A673 (cell line): Measurements from ENCODE around the gene GH2. TPM values are rescaled to one million over a fixed set of nuclear protein-coding genes. Genes with fewer than 3 reads are reported as not detected.
A peak's percentile ranks its signal among the peaks of the same experiment; 100 is the strongest.
"Not testable (repeated sequence)": the region's sequence is repeated elsewhere in the genome, so short reads cannot be mapped to it uniquely, and the experiment has no call there.

Source experiments
- BruUV-seq: library from RNA; stranded (reverse); fragments of 400-500 nt; replicated peaks from 2 replicates; lab custom pipeline; 2021; lab: Mats Ljungman, UMichigan
- CTCF ChIA-PET: fragments of 300-600 bp; sonication (Branson Sonifier 250); formaldehyde crosslinking; loops from one replicate; lab custom pipeline; 2022; ENCODE audit warnings: antibody characterized with exemption; lab: Charles Lee
- POLR2A ChIA-PET: fragments of 300-600 bp; sonication (Branson Sonifier 250); formaldehyde crosslinking; loops from one replicate; lab custom pipeline; 2022; ENCODE audit warnings: antibody characterized with exemption; ENCODE audit not compliant: low non-redundant PET; lab: Charles Lee
- DNase-seq: peaks from one replicate; pipeline ENCODE4 v3.0.0-alpha.2; 2015; ENCODE audit warnings: low spot score
- H3K27ac ChIP-seq: fragments of 200-600 bp; sonication (generic); 2 replicates; pipeline ENCODE4 v1.5.1; 2016; ENCODE audit warnings: mixed run types, low read depth, mild to moderate bottlenecking, mixed read lengths, antibody characterized with exemption, low read length; ENCODE audit not compliant: poor library complexity, severe bottlenecking
- H3K27me3 ChIP-seq: fragments of 200-600 bp; sonication (generic); replicated peaks from 2 replicates; pipeline ENCODE4 v1.6.1; 2017; ENCODE audit warnings: mixed run types, low read depth, mild to moderate bottlenecking, mixed read lengths, antibody characterized with exemption, low read length; ENCODE audit not compliant: insufficient read depth, poor library complexity
- H3K36me3 ChIP-seq: fragments of 200-600 bp; sonication (generic); 2 replicates; pipeline ENCODE4 v1.6.1; 2016; ENCODE audit warnings: mixed run types, mild to moderate bottlenecking, mixed read lengths, antibody characterized with exemption, low read length; ENCODE audit not compliant: insufficient read depth, poor library complexity, severe bottlenecking
- H3K4me1 ChIP-seq: fragments of 200-600 bp; sonication (generic); 2 replicates; pipeline ENCODE4 v1.6.1; 2017; ENCODE audit warnings: mixed run types, mild to moderate bottlenecking, mixed read lengths, antibody characterized with exemption, low read length; ENCODE audit not compliant: insufficient read depth, poor library complexity, severe bottlenecking
- H3K4me3 ChIP-seq: fragments of 200-600 bp; sonication (generic); 2 replicates; pipeline ENCODE4 v1.5.1; 2016; ENCODE audit warnings: low read depth, mixed run types, mild to moderate bottlenecking, mixed read lengths, low read length; ENCODE audit not compliant: poor library complexity, severe bottlenecking
- H3K9me3 ChIP-seq: fragments of 200-600 bp; sonication (generic); 2 replicates; pipeline ENCODE4 v1.6.1; 2016; ENCODE audit warnings: mixed run types, low read depth, mild to moderate bottlenecking, mixed read lengths, antibody characterized with exemption, low read length; ENCODE audit not compliant: poor library complexity, severe bottlenecking
- CTCF ChIP-seq: fragments of 300-800, 200-600 bp; sonication (generic); conservative IDR thresholded peaks from 2 replicates; pipeline ENCODE4 v1.5.1; 2017; ENCODE audit warnings: low read depth, mild to moderate bottlenecking, antibody characterized with exemption, low read length, moderate library complexity, mixed read lengths
- EZH2 ChIP-seq: fragments of 200-600 bp; sonication (generic); IDR thresholded peaks from 2 replicates; pipeline ENCODE4 v1.6.1; 2017; ENCODE audit warnings: borderline replicate concordance, low read depth, mild to moderate bottlenecking, mixed read lengths, antibody characterized with exemption, low read length; ENCODE audit not compliant: poor library complexity, severe bottlenecking
- intact Hi-C: fragments of 100-400 bp; cut with micrococcal nuclease; formaldehyde crosslinking; loops from one replicate; pipeline ENCODE4 v1.10.0; 2022; ENCODE audit not compliant: unreplicated experiment
- total RNA-seq: library from RNA; stranded (reverse); gene quantifications from 2 replicates; pipeline ENCODE4 v1.2.3, GENCODE V29; 2021

The GH2 gene
- total RNA-seq, 1 experiment from 2014 or later, result not detected

DNA sequence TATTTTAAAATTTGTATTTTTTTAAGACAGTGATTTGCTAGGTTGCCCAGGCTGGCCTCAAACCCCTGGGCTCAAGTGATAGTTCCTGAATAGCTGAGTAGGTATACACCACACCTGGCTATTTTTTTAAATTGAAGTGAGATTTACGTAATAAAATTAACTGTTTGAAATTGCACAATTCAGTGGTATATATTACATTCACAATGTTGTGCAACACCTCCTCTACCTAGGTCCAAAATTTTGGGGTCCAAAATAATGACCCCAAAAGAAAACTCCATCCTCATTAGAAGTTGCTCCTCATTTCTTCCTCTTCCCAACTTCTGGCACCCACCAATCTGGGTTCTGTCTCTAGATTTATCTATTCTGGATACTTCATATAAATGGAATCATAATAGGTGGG lies 36.2 kb downstream of the GH2 start:
- H3K27me3 ChIP-seq, result no peaks in the 10 kb centered on the region
- CTCF ChIA-PET, result no interaction called here
- H3K27ac ChIP-seq, result no peak overlapping the region
- TF ChIP-seq CTCF (no peak), EZH2 (no peak)
- no peaks in the 10 kb centered on the region for H3K9me3 ChIP-seq
- POLR2A ChIA-PET, result no interaction called here
- H3K36me3 ChIP-seq, result no peaks in the 10 kb centered on the region
- H3K4me3 ChIP-seq, result no peak overlapping the region
- intact Hi-C loops, result no loop called here
- peaks cover 9% of the 10 kb centered on the region for H3K4me1 ChIP-seq
- no TSS peak for BruUV-seq
- DNase-seq, result no peak

DNA sequence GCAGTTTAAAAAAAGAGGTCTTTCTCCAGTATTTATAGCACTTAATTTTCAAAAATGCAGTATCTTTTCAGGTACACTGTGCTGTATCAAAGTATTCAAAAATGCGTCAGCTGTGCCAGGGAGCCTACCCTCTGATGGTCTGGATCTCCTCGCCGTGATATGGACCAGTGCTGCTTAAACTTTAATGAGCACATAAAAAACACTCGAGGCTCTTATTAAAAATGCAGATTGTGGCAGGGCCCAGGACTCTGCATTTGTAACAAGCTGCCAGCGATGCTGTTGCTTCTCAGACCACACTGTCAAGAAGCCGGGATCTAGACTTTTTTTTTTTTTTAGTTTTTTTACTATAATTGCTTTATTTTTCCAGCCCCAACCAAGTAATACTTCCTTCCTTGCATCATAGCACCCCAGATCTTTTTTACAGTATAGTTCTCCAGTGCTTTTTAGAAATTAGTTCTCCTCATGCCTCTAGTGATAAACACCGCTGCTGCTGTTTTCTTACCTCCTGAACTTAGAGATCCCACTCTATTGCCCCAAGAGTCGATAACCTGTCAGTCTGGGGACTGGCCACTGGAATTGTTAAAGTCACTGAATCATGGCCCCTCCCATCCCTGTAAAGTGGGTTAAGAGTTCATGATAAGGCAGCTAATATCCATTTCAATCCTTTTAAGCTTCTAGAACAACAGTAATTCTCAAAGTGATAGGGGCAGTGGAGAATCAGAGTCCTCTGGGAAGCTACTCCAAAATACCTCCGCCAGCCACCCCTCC lies 37.6 kb downstream of the GH2 start:
- ChIA-PET POLR2A (no interaction called here), CTCF (interaction anchor here (0.7 kb wide), 1 partner anchor 17 kb away, joined by 5 read pairs; the partner anchor contains the start of gene PSMC5)

GRCh38 chr17:63843387-63843888 lies 38.3 kb downstream of the GH2 start:
- H3K36me3 ChIP-seq, H3K27me3 ChIP-seq, H3K9me3 ChIP-seq, intact Hi-C loops, DNase-seq: not testable (repeated sequence)
- CTCF ChIA-PET, result interaction anchor here (0.7 to 1.2 kb wide), 3 partner anchors 9 to 23 kb away, joined by 4 to 5 read pairs (median 5); partner anchors contain the start of gene PSMC5
- Histone ChIP-seq H3K4me1 (peaks cover 30% of the 10 kb centered on the region), H3K27ac (peak overlapping the region; percentile 62), H3K4me3 (peak overlapping the region; percentile 95)
- POLR2A ChIA-PET, result interaction anchor here (0.6 kb wide), 1 partner anchor 303 kb away, joined by 3 read pairs; no protein-coding TSS in a partner anchor
- BruUV-seq, result TSS peak; percentile 84

More for the DNA sequence above, 37.6 kb downstream of the GH2 start:
- no peak overlapping the region for H3K27ac ChIP-seq
- no peak for TF ChIP-seq CTCF
- intact Hi-C loops, result no loop called here
- DNase-seq, result no peak
- no peaks in the 10 kb centered on the region for H3K27me3 ChIP-seq
- BruUV-seq, result no TSS peak
- no peaks in the 10 kb centered on the region for H3K36me3 ChIP-seq
- peaks cover 23% of the 10 kb centered on the region for H3K4me1 ChIP-seq
- peak overlapping the region; percentile 95 for H3K4me3 ChIP-seq
- H3K9me3 ChIP-seq, result no peaks in the 10 kb centered on the region
